Measurements from ENCODE around the gene RAD21L1. TPM values are rescaled to one million over a fixed set of nuclear protein-coding genes. Genes with fewer than 3 reads are reported as not detected.

Gene RAD21L1
- total RNA-seq, 4 donors from 2014 or later = not detected

DNA sequence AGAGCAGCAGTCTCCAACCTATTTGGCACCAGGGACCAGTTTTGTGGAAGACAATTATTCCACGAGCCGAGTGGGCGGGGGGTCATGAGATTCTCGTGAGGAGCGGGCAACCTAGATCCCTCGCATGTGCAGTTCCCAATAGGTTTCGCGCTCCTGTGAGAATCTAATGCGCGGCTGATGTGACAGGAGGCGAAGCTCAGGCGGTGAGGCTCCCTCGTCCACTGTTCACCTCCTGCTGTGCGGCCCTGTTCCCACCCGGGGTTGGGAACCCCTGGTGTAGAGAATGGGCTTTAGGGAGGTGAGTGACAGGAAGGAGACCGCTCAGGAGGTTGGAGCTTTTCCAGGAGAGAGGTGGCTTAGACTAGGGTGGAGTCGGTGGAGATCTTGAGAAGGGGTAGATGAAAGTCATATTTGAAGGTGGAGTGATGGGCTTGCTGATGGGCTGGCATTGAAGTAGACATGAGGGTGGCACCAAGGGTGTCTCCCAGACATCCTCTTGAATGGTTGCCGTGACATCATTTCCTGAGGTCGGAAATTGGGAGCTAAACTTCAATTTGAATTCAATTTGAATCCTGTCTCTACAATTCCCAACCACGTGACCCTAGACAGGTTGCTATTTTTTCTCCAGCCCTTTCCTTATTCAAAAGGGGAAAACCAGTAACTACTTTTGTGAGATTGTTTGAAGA lies 1.5 kb upstream of the RAD21L1 start:
- TF ChIP-seq, protein P1, sequence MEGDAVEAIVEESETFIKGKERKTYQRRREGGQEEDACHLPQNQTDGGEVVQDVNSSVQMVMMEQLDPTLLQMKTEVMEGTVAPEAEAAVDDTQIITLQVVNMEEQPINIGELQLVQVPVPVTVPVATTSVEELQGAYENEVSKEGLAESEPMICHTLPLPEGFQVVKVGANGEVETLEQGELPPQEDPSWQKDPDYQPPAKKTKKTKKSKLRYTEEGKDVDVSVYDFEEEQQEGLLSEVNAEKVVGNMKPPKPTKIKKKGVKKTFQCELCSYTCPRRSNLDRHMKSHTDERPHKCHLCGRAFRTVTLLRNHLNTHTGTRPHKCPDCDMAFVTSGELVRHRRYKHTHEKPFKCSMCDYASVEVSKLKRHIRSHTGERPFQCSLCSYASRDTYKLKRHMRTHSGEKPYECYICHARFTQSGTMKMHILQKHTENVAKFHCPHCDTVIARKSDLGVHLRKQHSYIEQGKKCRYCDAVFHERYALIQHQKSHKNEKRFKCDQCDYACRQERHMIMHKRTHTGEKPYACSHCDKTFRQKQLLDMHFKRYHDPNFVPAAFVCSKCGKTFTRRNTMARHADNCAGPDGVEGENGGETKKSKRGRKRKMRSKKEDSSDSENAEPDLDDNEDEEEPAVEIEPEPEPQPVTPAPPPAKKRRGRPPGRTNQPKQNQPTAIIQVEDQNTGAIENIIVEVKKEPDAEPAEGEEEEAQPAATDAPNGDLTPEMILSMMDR (IDR thresholded peaks at IDR 0.05) = no peak
- TF ChIP-seq POLR2A (IDR thresholded peaks at IDR 0.05) = no peak
- no peaks in the 10 kb centered on the region for H3K36me3 ChIP-seq
- H3K27ac ChIP-seq = no peak overlapping the region
- H3K4me3 ChIP-seq = no peak overlapping the region
- no peaks in the 10 kb centered on the region for H3K9me3 ChIP-seq
- no peak for DNase-seq
- no peaks in the 10 kb centered on the region for H3K27me3 ChIP-seq
- peaks cover 3 to 12% (median 7%) of the 10 kb centered on the region in 4 donors for H3K4me1 ChIP-seq

DNA sequence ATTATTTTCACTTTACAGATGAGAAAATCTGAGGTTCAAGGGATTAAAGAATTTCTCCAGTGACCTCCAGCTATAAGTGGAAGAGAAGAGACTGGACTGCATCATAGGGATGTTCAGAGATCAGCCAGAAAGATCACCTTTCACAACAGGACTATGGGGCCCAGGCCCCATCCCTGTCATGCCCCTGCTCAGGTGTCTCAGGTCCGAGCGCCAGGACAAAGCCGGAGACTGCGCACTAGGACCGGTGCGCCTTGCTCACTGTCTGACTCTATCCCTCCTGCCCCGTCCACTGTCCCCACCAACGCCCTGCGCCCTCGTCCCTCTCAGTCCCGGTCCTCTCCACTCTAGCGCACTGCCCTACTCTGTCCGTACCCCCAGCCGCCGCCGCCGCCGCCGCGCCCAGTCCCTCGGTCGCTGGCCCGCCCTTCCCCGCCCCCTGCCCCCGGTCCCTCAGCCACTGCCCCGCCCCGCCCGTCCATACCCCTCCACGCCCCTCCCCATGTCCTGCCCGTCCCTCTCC lies 521 bp upstream of the RAD21L1 start:
- Histone ChIP-seq H3K27ac (peak overlapping the region in 2 of 4 donors; percentile 68 to 69), H3K4me1 (peaks cover 3 to 12% (median 7%) of the 10 kb centered on the region in 4 donors)
- no peak for DNase-seq

DNA sequence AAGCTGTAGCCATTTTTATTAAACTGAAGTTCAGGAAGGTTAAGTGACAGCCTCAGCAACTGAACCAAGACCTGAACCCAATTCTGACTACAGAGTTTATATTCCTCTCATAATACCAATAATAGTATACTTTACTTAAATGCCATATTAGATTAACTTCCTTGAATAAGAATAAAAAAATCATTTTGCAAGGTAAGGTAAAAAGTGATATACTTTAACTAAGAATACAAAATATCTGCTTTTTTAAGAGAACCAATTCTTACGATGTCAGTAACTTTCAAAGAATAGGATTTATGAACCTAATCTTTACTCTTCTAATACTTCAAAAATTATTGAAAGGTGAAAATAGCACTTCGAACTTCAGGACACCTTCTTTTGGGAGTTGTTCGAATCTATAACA lies 3.7 kb downstream of the RAD21L1 start:
- no peak for DNase-seq
- Histone ChIP-seq H3K36me3 (no peaks in the 10 kb centered on the region), H3K9me3 (no peaks in the 10 kb centered on the region), H3K27me3 (no peaks in the 10 kb centered on the region), H3K4me1 (peaks cover 3 to 12% (median 7%) of the 10 kb centered on the region in 4 donors), H3K27ac (no peak overlapping the region), H3K4me3 (no peak overlapping the region)
- TF ChIP-seq, protein P1 (IDR thresholded peaks at IDR 0.05) = no peak
- no peak for TF ChIP-seq POLR2A (IDR thresholded peaks at IDR 0.05)

More for the DNA sequence above, 521 bp upstream of the RAD21L1 start:
- no peaks in the 10 kb centered on the region for H3K9me3 ChIP-seq
- no peaks in the 10 kb centered on the region for H3K27me3 ChIP-seq
- no peaks in the 10 kb centered on the region for H3K36me3 ChIP-seq
- peak overlapping the region; percentile 22 to 67 (median 63) for H3K4me3 ChIP-seq
- no peak for TF ChIP-seq POLR2A (IDR thresholded peaks at IDR 0.05)
- TF ChIP-seq, protein P1 (IDR thresholded peaks at IDR 0.05) = no peak

DNA sequence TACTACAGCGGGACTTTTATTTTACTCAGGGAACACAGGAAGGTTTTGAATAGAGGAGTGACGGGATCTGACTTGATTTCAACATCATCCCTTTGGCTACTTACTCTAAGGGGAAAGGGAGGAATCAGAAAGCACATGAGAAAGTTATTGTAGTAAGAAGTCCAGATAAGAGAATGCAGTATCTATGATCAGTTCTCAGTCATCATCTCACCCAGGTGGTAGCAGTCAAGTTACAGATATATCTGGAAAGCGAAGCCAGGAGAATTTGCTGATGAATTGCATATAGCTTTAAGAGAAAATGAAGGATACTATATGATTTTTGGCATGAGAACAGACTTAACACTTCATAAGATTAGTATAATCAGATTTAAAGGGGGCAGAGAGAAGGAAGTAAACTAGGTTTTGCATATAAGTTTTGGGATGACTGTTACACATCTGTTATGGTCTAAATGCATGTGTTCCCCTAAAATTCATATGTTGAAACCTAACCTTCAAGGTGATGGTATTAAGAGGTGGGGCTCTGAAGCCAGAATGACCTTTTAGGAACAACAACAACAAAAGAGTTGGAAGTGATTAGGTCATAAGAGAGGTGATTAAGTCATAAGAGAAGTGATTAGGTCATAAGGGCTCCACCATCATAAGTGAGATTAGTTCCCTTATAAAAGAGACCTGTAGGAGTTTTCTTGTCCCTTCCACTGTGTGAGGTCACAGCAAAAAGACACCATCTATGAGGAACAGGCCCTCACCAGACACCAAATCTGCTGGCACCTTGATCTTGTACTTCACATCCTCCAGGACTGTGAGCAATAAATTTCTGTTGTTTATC lies 6.7 kb downstream of the RAD21L1 start:
- H3K4me3 ChIP-seq = no peak overlapping the region
- H3K9me3 ChIP-seq = no peaks in the 10 kb centered on the region
- no peaks in the 10 kb centered on the region for H3K27me3 ChIP-seq
- no peaks in the 10 kb centered on the region for H3K36me3 ChIP-seq
- H3K4me1 ChIP-seq = no peaks in the 10 kb centered on the region
- TF ChIP-seq, protein P1 (IDR thresholded peaks at IDR 0.05) = no peak
- no peak for TF ChIP-seq POLR2A (IDR thresholded peaks at IDR 0.05)
- H3K27ac ChIP-seq = no peak overlapping the region
- DNase-seq = no peak

DNA sequence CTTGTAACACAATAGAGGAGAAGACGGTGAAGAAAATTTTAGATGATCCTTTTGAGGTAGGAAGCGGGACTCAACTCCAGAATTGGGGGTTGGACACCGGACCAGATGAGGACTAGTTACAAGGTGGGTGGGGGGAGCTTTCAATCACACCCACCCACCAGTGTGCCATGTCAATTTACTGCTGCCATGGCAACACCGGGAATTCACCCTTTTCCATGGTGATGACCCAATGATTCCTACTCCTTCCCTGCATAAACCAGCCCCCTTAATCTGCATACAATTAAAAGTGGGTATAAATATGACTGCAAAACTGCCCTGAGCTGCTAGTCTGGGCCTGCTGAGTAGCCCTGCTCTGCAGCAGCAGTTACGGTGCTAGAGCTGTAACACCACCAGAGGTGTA lies 14.7 kb downstream of the RAD21L1 start:
- Histone ChIP-seq H3K27me3 (no peaks in the 10 kb centered on the region), H3K4me1 (no peaks in the 10 kb centered on the region), H3K36me3 (no peaks in the 10 kb centered on the region), H3K9me3 (no peaks in the 10 kb centered on the region), H3K4me3 (no peak overlapping the region), H3K27ac (no peak overlapping the region)
- DNase-seq = no peak
- TF ChIP-seq, protein P1 (IDR thresholded peaks at IDR 0.05) = no peak
- TF ChIP-seq POLR2A (IDR thresholded peaks at IDR 0.05) = no peak

Data from Peyer's patch (tissue), 4 donors.